Osteoblast (primary cell): ENCODE data around the gene SOX12. TPM values are rescaled to one million over a fixed set of nuclear protein-coding genes. Genes with fewer than 3 reads are reported as not detected.

Experiments used
- DNase-seq: peaks from one replicate; pipeline ENCODE4 v3.0.0; 2011; ENCODE audit warnings: low spot score, mixed read lengths; ENCODE audit not compliant: insufficient read length; ENCODE audit errors: missing footprints
- H2AFZ ChIP-seq: 2 replicates; pipeline ENCODE4 v1.6.0; 2011; ENCODE audit warnings: mild to moderate bottlenecking, low read length
- H3K27ac ChIP-seq: 2 replicates; pipeline ENCODE4 v1.5.1; 2011; ENCODE audit warnings: mild to moderate bottlenecking, low read depth, low read length, moderate library complexity
- H3K27me3 ChIP-seq: 2 replicates; pipeline ENCODE4 v1.6.0; 2012; ENCODE audit warnings: mild to moderate bottlenecking, control low read depth, inconsistent platforms, low read length, moderate library complexity; ENCODE audit not compliant: insufficient read depth
- H3K36me3 ChIP-seq: 2 replicates; pipeline ENCODE4 v1.5.1; 2011; ENCODE audit warnings: mild to moderate bottlenecking, low read length, control low read depth, moderate library complexity; ENCODE audit not compliant: insufficient read depth
- H3K4me1 ChIP-seq: 2 replicates; pipeline ENCODE4 v1.5.1; 2011; ENCODE audit warnings: mild to moderate bottlenecking, low read length, control low read depth, moderate library complexity; ENCODE audit not compliant: insufficient read depth
- H3K4me2 ChIP-seq: 2 replicates; pipeline ENCODE4 v1.6.0; 2011; ENCODE audit warnings: mild to moderate bottlenecking, low read length; ENCODE audit not compliant: insufficient read depth
- H3K4me3 ChIP-seq: fragments of 200-600 bp; sonication (generic); 3 replicates; pipeline ENCODE4 v1.5.1; 2012; ENCODE audit warnings: mild to moderate bottlenecking, low read length, inconsistent platforms; ENCODE audit not compliant: insufficient read depth
- H3K79me2 ChIP-seq: 2 replicates; pipeline ENCODE4 v1.6.0; 2012; ENCODE audit warnings: mild to moderate bottlenecking, low read length, control low read depth, inconsistent platforms; ENCODE audit not compliant: insufficient read depth
- H3K9me3 ChIP-seq: 2 replicates; pipeline ENCODE4 v1.5.1; 2011; ENCODE audit warnings: low read depth, low read length, control low read depth
- H4K20me1 ChIP-seq: 2 replicates; pipeline ENCODE4 v1.6.0; 2012; ENCODE audit warnings: mild to moderate bottlenecking, low read length, control low read depth; ENCODE audit not compliant: insufficient read depth
- total RNA-seq: library from RNA; depleted of rRNA; stranded (reverse); fragments of >200 nt; gene quantifications from 2 replicates; pipeline ENCODE4 v1.2.3, GENCODE V29; 2012
- TF ChIP-seq, protein P1 (sequence below): IDR thresholded peaks from 2 replicates; pipeline ENCODE4 v1.5.1; 2011; ENCODE audit warnings: mild to moderate bottlenecking, low read depth, low read length, moderate library complexity; ENCODE audit errors: extremely low read depth

SOX12 gene
- total RNA-seq, 1 donor: 6.9 TPM

- peaks cover 23% of the 10 kb centered on the region for H3K36me3 ChIP-seq
- H3K9me3 ChIP-seq: no peaks in the 10 kb centered on the region
- H3K4me2 ChIP-seq: peak overlapping the region; percentile 84
- peak overlapping the region; percentile 93 for H2AFZ ChIP-seq
- peak overlapping the region; percentile 69 for H3K27ac ChIP-seq
- TF ChIP-seq, protein P1, sequence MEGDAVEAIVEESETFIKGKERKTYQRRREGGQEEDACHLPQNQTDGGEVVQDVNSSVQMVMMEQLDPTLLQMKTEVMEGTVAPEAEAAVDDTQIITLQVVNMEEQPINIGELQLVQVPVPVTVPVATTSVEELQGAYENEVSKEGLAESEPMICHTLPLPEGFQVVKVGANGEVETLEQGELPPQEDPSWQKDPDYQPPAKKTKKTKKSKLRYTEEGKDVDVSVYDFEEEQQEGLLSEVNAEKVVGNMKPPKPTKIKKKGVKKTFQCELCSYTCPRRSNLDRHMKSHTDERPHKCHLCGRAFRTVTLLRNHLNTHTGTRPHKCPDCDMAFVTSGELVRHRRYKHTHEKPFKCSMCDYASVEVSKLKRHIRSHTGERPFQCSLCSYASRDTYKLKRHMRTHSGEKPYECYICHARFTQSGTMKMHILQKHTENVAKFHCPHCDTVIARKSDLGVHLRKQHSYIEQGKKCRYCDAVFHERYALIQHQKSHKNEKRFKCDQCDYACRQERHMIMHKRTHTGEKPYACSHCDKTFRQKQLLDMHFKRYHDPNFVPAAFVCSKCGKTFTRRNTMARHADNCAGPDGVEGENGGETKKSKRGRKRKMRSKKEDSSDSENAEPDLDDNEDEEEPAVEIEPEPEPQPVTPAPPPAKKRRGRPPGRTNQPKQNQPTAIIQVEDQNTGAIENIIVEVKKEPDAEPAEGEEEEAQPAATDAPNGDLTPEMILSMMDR: no peak
- H3K27me3 ChIP-seq: no peaks in the 10 kb centered on the region
- peak; percentile 99 for DNase-seq
- H3K4me1 ChIP-seq: peaks cover 12% of the 10 kb centered on the region
- peak overlapping the region; percentile 86 for H3K4me3 ChIP-seq
- H4K20me1 ChIP-seq: peaks cover 2% of the 10 kb centered on the region
- H3K79me2 ChIP-seq: no peaks in the 10 kb centered on the region
Observed at GRCh38 chr20:347640-348484, 22.5 kb downstream of the SOX12 start.

DNA sequence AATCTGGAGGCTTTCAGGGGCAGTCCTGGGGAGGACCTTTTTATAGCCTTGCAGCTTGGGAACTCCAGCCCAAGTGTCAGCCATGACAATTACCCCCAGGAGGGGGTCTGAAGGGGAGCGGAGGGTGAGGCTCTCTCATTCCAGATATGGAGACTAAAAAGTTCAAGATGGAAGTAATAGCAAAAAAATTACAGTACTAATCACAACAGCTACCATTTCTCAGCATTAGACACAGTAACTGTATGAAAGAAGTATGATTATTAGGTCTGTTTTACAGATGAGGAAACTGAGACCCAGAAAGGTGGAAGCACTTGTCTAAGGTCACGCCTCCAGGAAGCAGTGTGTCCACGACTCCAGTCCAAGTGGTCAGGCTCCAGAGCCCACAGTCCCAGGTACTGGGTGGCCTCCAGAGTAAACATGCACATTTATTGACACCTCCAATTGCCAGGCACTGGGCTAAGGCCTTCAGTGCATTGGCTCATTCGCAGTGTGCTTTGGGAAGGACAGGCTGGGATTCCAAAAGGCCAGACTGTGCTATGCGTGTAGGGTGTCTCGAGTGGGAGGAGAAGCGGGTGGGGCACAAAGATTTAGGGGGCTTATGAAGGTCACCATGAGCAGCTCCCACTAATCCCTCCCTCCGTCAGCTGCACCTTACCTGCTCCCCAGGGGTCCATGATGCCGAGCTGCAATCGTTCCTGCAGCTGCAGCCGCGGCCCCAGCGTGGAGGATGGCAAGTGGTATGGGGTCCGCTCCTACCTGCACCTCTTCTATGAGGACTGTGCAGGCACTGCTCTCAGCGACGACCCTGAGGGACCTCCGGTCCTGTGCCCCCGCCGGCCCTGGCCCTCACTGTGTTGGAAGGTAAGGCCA lies 23.9 kb downstream of the SOX12 start:
- Histone ChIP-seq H4K20me1 (peaks cover 5% of the 10 kb centered on the region), H3K4me3 (no peak overlapping the region), H2AFZ (no peak overlapping the region), H3K79me2 (no peaks in the 10 kb centered on the region), H3K36me3 (peaks cover 23% of the 10 kb centered on the region), H3K27me3 (no peaks in the 10 kb centered on the region), H3K9me3 (no peaks in the 10 kb centered on the region), H3K4me1 (peaks cover 12% of the 10 kb centered on the region), H3K27ac (no peak overlapping the region), H3K4me2 (no peak overlapping the region)
- TF ChIP-seq, protein P1: no peak
- DNase-seq: no peak

DNA sequence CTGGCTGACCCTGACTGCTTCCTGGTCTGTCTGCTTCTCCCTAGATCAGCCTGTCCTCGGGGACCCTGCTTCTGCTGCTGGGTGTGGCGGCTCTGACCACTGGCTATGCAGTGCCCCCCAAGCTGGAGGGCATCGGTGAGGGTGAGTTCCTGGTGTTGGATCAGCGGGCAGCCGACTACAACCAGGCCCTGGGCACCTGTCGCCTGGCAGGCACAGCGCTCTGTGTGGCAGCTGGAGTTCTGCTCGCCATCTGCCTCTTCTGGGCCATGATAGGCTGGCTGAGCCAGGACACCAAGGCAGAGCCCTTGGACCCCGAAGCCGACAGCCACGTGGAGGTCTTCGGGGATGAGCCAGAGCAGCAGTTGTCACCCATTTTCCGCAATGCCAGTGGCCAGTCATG lies 27.8 kb downstream of the SOX12 start:
- no peaks in the 10 kb centered on the region for H3K79me2 ChIP-seq
- no peak for DNase-seq
- no peak overlapping the region for H2AFZ ChIP-seq
- peaks cover 7% of the 10 kb centered on the region for H4K20me1 ChIP-seq
- H3K27me3 ChIP-seq: no peaks in the 10 kb centered on the region
- H3K36me3 ChIP-seq: peaks cover 23% of the 10 kb centered on the region
- no peak overlapping the region for H3K27ac ChIP-seq
- peaks cover 5% of the 10 kb centered on the region for H3K4me1 ChIP-seq
- no peak overlapping the region for H3K4me2 ChIP-seq
- TF ChIP-seq, protein P1: no peak
- H3K9me3 ChIP-seq: no peaks in the 10 kb centered on the region
- H3K4me3 ChIP-seq: no peak overlapping the region
